Spleen (tissue), 11 donors: ENCODE data around the gene GAPVD1. TPM values are rescaled to one million over a fixed set of nuclear protein-coding genes. Genes with fewer than 3 reads are reported as not detected.
A peak's percentile ranks its signal among the peaks of the same experiment; 100 is the strongest.

Source experiments
- DNase-seq: peaks from one replicate; pipeline ENCODE4 v3.0.0-alpha.2; 2020
- H3K27ac ChIP-seq, 8 donors: fragments of 200-600 bp; sonication (generic) in 7 of 8; 1 replicate in 4 of 8; 2 replicates in 4 of 8; pipeline versions ENCODE4 v1.5.0 to v1.8.0; 2016 to 2021; ENCODE audit warnings: inconsistent platforms in 4 of 8, mild to moderate bottlenecking in 4 of 8, moderate library complexity in 1 of 8
- H3K27me3 ChIP-seq, 7 donors: fragments of 200-600 bp; sonication (generic) in 6 of 7; replicated peaks in 1 of 7; 1 replicate in 4 of 7; 2 replicates in 3 of 7; pipeline versions ENCODE4 v1.5.0 to v1.8.0; 2016 to 2021; ENCODE audit warnings: inconsistent platforms in 3 of 7, mild to moderate bottlenecking in 1 of 7
- H3K36me3 ChIP-seq, 6 donors: fragments of 200-600 bp; sonication (generic) in 5 of 6; 1 replicate in 4 of 6; 2 replicates in 2 of 6; pipeline versions ENCODE4 v1.5.0 to v1.8.0; 2016 to 2021; ENCODE audit warnings: inconsistent platforms in 2 of 6
- H3K4me1 ChIP-seq, 6 donors: fragments of 200-600 bp; sonication (generic) in 5 of 6; 1 replicate in 3 of 6; 2 replicates in 3 of 6; pipeline versions ENCODE4 v1.5.0 to v1.8.0; 2016 to 2021; ENCODE audit warnings: inconsistent platforms in 3 of 6
- H3K4me3 ChIP-seq, 8 donors: fragments of 200-600 bp; sonication (generic) in 7 of 8; 1 replicate in 4 of 8; 2 replicates in 4 of 8; pipeline versions ENCODE4 v1.5.0 to v1.8.0; 2016 to 2021; ENCODE audit warnings: inconsistent platforms in 4 of 8, mild to moderate bottlenecking in 4 of 8, moderate library complexity in 2 of 8
- H3K9me3 ChIP-seq, 8 donors: fragments of 200-600 bp; sonication (generic) in 7 of 8; 1 replicate in 4 of 8; 2 replicates in 4 of 8; pipeline versions ENCODE4 v1.5.0 to v1.8.0; 2016 to 2021; ENCODE audit warnings: inconsistent platforms in 4 of 8
- CTCF ChIP-seq, 11 experiments: fragments of 200-600 bp in 7 of 11; fragments of 450-650 bp in 4 of 11; sonication (generic) in 4 of 11; IDR thresholded peaks in 8 of 11; conservative IDR thresholded peaks in 3 of 11; 1 replicate in 7 of 11; 2 replicates in 4 of 11; pipeline versions ENCODE4 v1.4.0 to v1.8.0; 2016 to 2021; ENCODE audit warnings: antibody characterized with exemption in 11 of 11, inconsistent platforms in 4 of 11, mild to moderate bottlenecking in 1 of 11
- POLR2A ChIP-seq, 3 donors: fragments of 450-650 bp; IDR thresholded peaks; one replicate each; pipeline ENCODE4 v1.5.1; 2017; ENCODE audit warnings: antibody characterized with exemption in 3 of 3, mild to moderate bottlenecking in 1 of 3
- POLR2AphosphoS5 ChIP-seq, 3 donors: sonication (generic); formaldehyde crosslinking; IDR thresholded peaks; one replicate each; pipeline ENCODE4 v1.5.1; 2017; ENCODE audit warnings: antibody characterized with exemption in 3 of 3
- WGBS, 5 donors: extraction: QIAGEN DNeasy Blood & Tissue Kit in 3 of 5; methylation state at CpG; one replicate each; pipeline versions ENCODE4 v1.1.5 to v1.1.7; 2013 to 2018; 5-methylcytosine and 5-hydroxymethylcytosine counted together
- intact Hi-C: fragments of 100-400 bp; cut with DNase I; formaldehyde crosslinking; loops from one replicate; pipeline ENCODE4 v1.15.0; 2023; ENCODE audit warnings: low total_unique reads
- polyA plus RNA-seq, 3 donors: library from polyadenylated mRNA; stranded (reverse); fragments of 200-250 nt; gene quantifications; one replicate each; pipeline ENCODE4 v1.2.1, GENCODE V29; 2013
- total RNA-seq, 7 donors: library from RNA; depleted of rRNA in 3 of 7; stranded (reverse); fragments of >200 nt in 3 of 7; fragmentation: NEBNext Ultra II Directional in 4 of 7; extraction: Animal tissue kit (Norgen Biotek cat#: 25700) in 4 of 7; gene quantifications; one replicate each; pipeline versions ENCODE4 v1.1.0 to v1.2.1, GENCODE V29; 2016 to 2021
- donor health status: healthy with polysubstance abuse.
- donor health status: DM: no; HTN: no; CAD: no; lungs with moderate emphysema.
- donor health status: DM: no; HTN: no; CAD: no.
- donor health status: Bipolar disorder and iron deficiency.
- donor health status: healthy.
- donor health status: DM: no; HTN: no; CAD: no.
- donor health status: DM: yes; HTN: yes; CAD: no.

The GAPVD1 gene
- total and polyA plus RNA-seq, 10 donors: 4.9 to 79.3 (median 61.9) TPM

- H3K4me1 ChIP-seq: peaks cover 19 to 36% (median 29%) of the 10 kb centered on the region in 6 donors
- TF ChIP-seq POLR2AphosphoS5 (IDR thresholded peaks at IDR 0.05) (no peak), CTCF (IDR thresholded peaks at IDR 0.05 in 8 of 11, conservative IDR thresholded peaks at IDR 0.05 in 3 of 11) (no peak), POLR2A (IDR thresholded peaks at IDR 0.05) (no peak)
- DNase-seq: no peak
- 94 to 97% (median 95%) methylated on average over 15 of the region's 15 CpGs for WGBS, 5 donors
- H3K27me3 ChIP-seq: no peaks in the 10 kb centered on the region
- H3K36me3 ChIP-seq: peaks cover 0 to 13% (median 9%) of the 10 kb centered on the region in 6 donors
- H3K4me3 ChIP-seq: no peak overlapping the region
- H3K9me3 ChIP-seq: no peaks in the 10 kb centered on the region
- intact Hi-C loops: no loop called here
- no peak overlapping the region for H3K27ac ChIP-seq
These were observed 17.8 kb upstream of the GAPVD1 start for GRCh38 chr9:125243792-125244260.

GRCh38 chr9:125246261-125246667, 15.4 kb upstream of the GAPVD1 start:
- H3K27ac ChIP-seq: no peak overlapping the region
- DNase-seq: no peak
- H3K36me3 ChIP-seq: no peaks in the 10 kb centered on the region
- TF ChIP-seq CTCF (IDR thresholded peaks at IDR 0.05 in 8 of 11, conservative IDR thresholded peaks at IDR 0.05 in 3 of 11) (no peak), POLR2AphosphoS5 (IDR thresholded peaks at IDR 0.05) (no peak), POLR2A (IDR thresholded peaks at IDR 0.05) (no peak)
- intact Hi-C loops: no loop called here
- peaks cover 4 to 18% (median 12%) of the 10 kb centered on the region in 6 donors for H3K4me1 ChIP-seq
- no peaks in the 10 kb centered on the region for H3K27me3 ChIP-seq
- 64 to 82% (median 71%) methylated on average over 6 of the region's 6 CpGs for WGBS, 5 donors
- H3K9me3 ChIP-seq: no peaks in the 10 kb centered on the region
- no peak overlapping the region for H3K4me3 ChIP-seq

- H3K27me3 ChIP-seq: no peaks in the 10 kb centered on the region
- TF ChIP-seq POLR2AphosphoS5 (IDR thresholded peaks at IDR 0.05) (no peak), CTCF (IDR thresholded peaks at IDR 0.05 in 8 of 11, conservative IDR thresholded peaks at IDR 0.05 in 3 of 11) (no peak), POLR2A (IDR thresholded peaks at IDR 0.05) (no peak)
- peaks cover 0 to 12% (median 2%) of the 10 kb centered on the region in 6 donors for H3K4me1 ChIP-seq
- H3K9me3 ChIP-seq: no peaks in the 10 kb centered on the region
- intact Hi-C loops: no loop called here
- H3K36me3 ChIP-seq: no peaks in the 10 kb centered on the region
- DNase-seq: no peak
- no peak overlapping the region for H3K4me3 ChIP-seq
- no peak overlapping the region for H3K27ac ChIP-seq
These were observed 7.4 kb upstream of the GAPVD1 start for GRCh38 chr9:125254231-125254630.

GRCh38 chr9:125255781-125256391, 5.7 kb upstream of the GAPVD1 start:
- no peaks in the 10 kb centered on the region for H3K27me3 ChIP-seq
- 44 to 75% (median 55%) methylated on average over 2 of the region's 2 CpGs for WGBS, 5 donors
- H3K27ac ChIP-seq: no peak overlapping the region
- no peaks in the 10 kb centered on the region for H3K36me3 ChIP-seq
- no peak for DNase-seq
- intact Hi-C loops: no loop called here
- H3K4me1 ChIP-seq: peaks cover 0 to 28% (median 6%) of the 10 kb centered on the region in 6 donors
- TF ChIP-seq CTCF (IDR thresholded peaks at IDR 0.05 in 8 of 11, conservative IDR thresholded peaks at IDR 0.05 in 3 of 11) (peak in 2 of 11 experiments; percentile 6 to 19), POLR2AphosphoS5 (IDR thresholded peaks at IDR 0.05) (no peak)
- no peak overlapping the region for H3K4me3 ChIP-seq
- H3K9me3 ChIP-seq: peaks cover 0 to 8% (median 0%) of the 10 kb centered on the region in 8 donors
